GM18519 (cell line): ENCODE data around the gene EMC10.
"Not testable (repeated sequence)": the region's sequence is repeated elsewhere in the genome, so short reads cannot be mapped to it uniquely, and the experiment has no call there.

Experiments
- ATAC-seq: cut with Tn5 transposase; IDR thresholded peaks from one replicate; pipeline ENCODE4 v1.9.1; 2021; ENCODE audit warnings: mild to moderate bottlenecking, moderate library complexity; ENCODE audit not compliant: unreplicated experiment, low FRiP score

EMC10 gene

GRCh38 chr19:50450369-50451222 is 25.7 kb upstream of the EMC10 start:
- no peak for ATAC-seq

- ATAC-seq, result no peak
Measured at GRCh38 chr19:50451223-50451534, 25.1 kb upstream of the EMC10 start.

- no peak for ATAC-seq
Measured at GRCh38 chr19:50453243-50453642, 23.1 kb upstream of the EMC10 start.

- ATAC-seq, result no peak
Measured at GRCh38 chr19:50455992-50456391, 20.3 kb upstream of the EMC10 start.

GRCh38 chr19:50457300-50457699 is 19.0 kb upstream of the EMC10 start:
- no peak for ATAC-seq

- no peak for ATAC-seq
Measured at GRCh38 chr19:50458396-50459066, 17.8 kb upstream of the EMC10 start.

- no peak for ATAC-seq
Measured at GRCh38 chr19:50459067-50459456, 17.2 kb upstream of the EMC10 start.

GRCh38 chr19:50459638-50460037 is 16.7 kb upstream of the EMC10 start:
- no peak for ATAC-seq

GRCh38 chr19:50460161-50460765 is 16.0 kb upstream of the EMC10 start:
- ATAC-seq, result no peak

- ATAC-seq, result no peak
Measured at GRCh38 chr19:50461066-50461875, 15.0 kb upstream of the EMC10 start.

- no peak for ATAC-seq
Measured at GRCh38 chr19:50462970-50463369, 13.3 kb upstream of the EMC10 start.

GRCh38 chr19:50464348-50464747 is 12.0 kb upstream of the EMC10 start:
- ATAC-seq, result no peak

GRCh38 chr19:50465000-50465399 is 11.3 kb upstream of the EMC10 start:
- no peak for ATAC-seq

GRCh38 chr19:50465986-50466705 is 10.2 kb upstream of the EMC10 start:
- no peak for ATAC-seq

GRCh38 chr19:50466706-50467039 is 9.6 kb upstream of the EMC10 start:
- no peak for ATAC-seq

GRCh38 chr19:50467566-50467965 is 8.7 kb upstream of the EMC10 start:
- ATAC-seq, result no peak

- ATAC-seq, result no peak
Measured at GRCh38 chr19:50468818-50469217, 7.5 kb upstream of the EMC10 start.

- not testable (repeated sequence) for ATAC-seq
Measured at GRCh38 chr19:50473336-50473735, 3.0 kb upstream of the EMC10 start.

GRCh38 chr19:50475101-50475568 is 1.2 kb upstream of the EMC10 start:
- ATAC-seq, result no peak

GRCh38 chr19:50475736-50476223 is 527 bp upstream of the EMC10 start:
- ATAC-seq, result no peak
